ENCODE data around the gene LIPG.
"Not testable (repeated sequence)": the region's sequence is repeated elsewhere in the genome, so short reads cannot be mapped to it uniquely, and the experiment has no call there.

Gene LIPG

GRCh38 chr18:49561289-49562193 lies at the start of gene LIPG:
TSS of gene LIPG (plus strand) at chr18:49562057. CDS start at chr18:49562309, 252 bp downstream.
- no peak for TF ChIP-seq POLR2AphosphoS5 (IDR thresholded peaks at IDR 0.05; ENCODE audit: borderline replicate concordance, low read depth, low read length)
- peak; percentile 81 for TF ChIP-seq EZH2 (IDR thresholded peaks at IDR 0.05)
- TF ChIP-seq FOXP2 (optimal IDR thresholded peaks at IDR 0.05; ENCODE audit: control extremely low read depth, extremely low read length, insufficient read depth): no peak
- DNase-seq (ENCODE audit: low read depth, low spot score): peak; percentile 5
- Histone ChIP-seq H3K4me3 (peak within 1 kb of the TSS; percentile 62), H3K9me3 (ENCODE audit: low read depth, low read length) (no peaks in the 10 kb centered on the region), H3K9ac (ENCODE audit: insufficient read length) (no peak within 1 kb of the TSS), H3K27ac (no peak within 1 kb of the TSS), H3K36me3 (ENCODE audit: insufficient read depth, low read length) (no peaks in the 10 kb centered on the region)

- not testable (repeated sequence) for H3K4me3 ChIP-seq; H3K9ac ChIP-seq (ENCODE audit: insufficient read length); H3K36me3 ChIP-seq (ENCODE audit: insufficient read depth, low read length); DNase-seq (ENCODE audit: low read depth, low spot score); H3K27ac ChIP-seq; H3K9me3 ChIP-seq (ENCODE audit: low read depth, low read length)
Observed at GRCh38 chr18:49512876-49513275, 49.0 kb upstream of the LIPG start.

- Histone ChIP-seq H3K9ac (ENCODE audit: insufficient read length) (no peak overlapping the region), H3K36me3 (ENCODE audit: insufficient read depth, low read length) (no peaks in the 10 kb centered on the region), H3K9me3 (ENCODE audit: low read depth, low read length) (no peaks in the 10 kb centered on the region), H3K27ac (no peak overlapping the region), H3K4me3 (no peak overlapping the region)
- DNase-seq (ENCODE audit: low read depth, low spot score): no peak
- TF ChIP-seq POLR2AphosphoS5 (IDR thresholded peaks at IDR 0.05; ENCODE audit: borderline replicate concordance, low read depth, low read length) (no peak), FOXP2 (optimal IDR thresholded peaks at IDR 0.05; ENCODE audit: control extremely low read depth, extremely low read length, insufficient read depth) (no peak), EZH2 (IDR thresholded peaks at IDR 0.05) (no peak)
Observed at GRCh38 chr18:49514577-49514976, 47.3 kb upstream of the LIPG start.

- not testable (repeated sequence) for H3K9ac ChIP-seq (ENCODE audit: insufficient read length); H3K4me3 ChIP-seq; H3K27ac ChIP-seq; DNase-seq (ENCODE audit: low read depth, low spot score); H3K9me3 ChIP-seq (ENCODE audit: low read depth, low read length); H3K36me3 ChIP-seq (ENCODE audit: insufficient read depth, low read length)
Observed at GRCh38 chr18:49515003-49515402, 46.9 kb upstream of the LIPG start.

- no peak for DNase-seq (ENCODE audit: low read depth, low spot score)
- Histone ChIP-seq H3K9me3 (ENCODE audit: low read depth, low read length) (no peaks in the 10 kb centered on the region), H3K36me3 (ENCODE audit: insufficient read depth, low read length) (no peaks in the 10 kb centered on the region), H3K9ac (ENCODE audit: insufficient read length) (no peak overlapping the region), H3K4me3 (no peak overlapping the region), H3K27ac (no peak overlapping the region)
- TF ChIP-seq FOXP2 (optimal IDR thresholded peaks at IDR 0.05; ENCODE audit: control extremely low read depth, extremely low read length, insufficient read depth) (no peak), EZH2 (IDR thresholded peaks at IDR 0.05) (no peak), POLR2AphosphoS5 (IDR thresholded peaks at IDR 0.05; ENCODE audit: borderline replicate concordance, low read depth, low read length) (no peak)
Observed at GRCh38 chr18:49515516-49515915, 46.3 kb upstream of the LIPG start.

- no peak overlapping the region for H3K27ac ChIP-seq
Observed at GRCh38 chr18:49517483-49517882, 44.4 kb upstream of the LIPG start.

GRCh38 chr18:49519101-49519971 lies 42.5 kb upstream of the LIPG start:
- DNase-seq (ENCODE audit: low read depth, low spot score): no peak

More at GRCh38 chr18:49517483-49517882, 44.4 kb upstream of the LIPG start:
- no peak overlapping the region for H3K9ac ChIP-seq (ENCODE audit: insufficient read length)
- no peak for DNase-seq (ENCODE audit: low read depth, low spot score)
- TF ChIP-seq POLR2AphosphoS5 (IDR thresholded peaks at IDR 0.05; ENCODE audit: borderline replicate concordance, low read depth, low read length) (no peak), EZH2 (IDR thresholded peaks at IDR 0.05) (no peak), FOXP2 (optimal IDR thresholded peaks at IDR 0.05; ENCODE audit: control extremely low read depth, extremely low read length, insufficient read depth) (no peak)
- H3K9me3 ChIP-seq (ENCODE audit: low read depth, low read length): no peaks in the 10 kb centered on the region
- no peaks in the 10 kb centered on the region for H3K36me3 ChIP-seq (ENCODE audit: insufficient read depth, low read length)
- no peak overlapping the region for H3K4me3 ChIP-seq

GRCh38 chr18:49520661-49521145 lies 41.2 kb upstream of the LIPG start:
- H3K9me3 ChIP-seq (ENCODE audit: low read depth, low read length): no peaks in the 10 kb centered on the region
- TF ChIP-seq FOXP2 (optimal IDR thresholded peaks at IDR 0.05; ENCODE audit: control extremely low read depth, extremely low read length, insufficient read depth) (no peak), EZH2 (IDR thresholded peaks at IDR 0.05) (no peak), POLR2AphosphoS5 (IDR thresholded peaks at IDR 0.05; ENCODE audit: borderline replicate concordance, low read depth, low read length) (no peak)
- no peak overlapping the region for H3K4me3 ChIP-seq
- DNase-seq (ENCODE audit: low read depth, low spot score): no peak
- H3K9ac ChIP-seq (ENCODE audit: insufficient read length): no peak overlapping the region
- no peak overlapping the region for H3K27ac ChIP-seq
- H3K36me3 ChIP-seq (ENCODE audit: insufficient read depth, low read length): no peaks in the 10 kb centered on the region

More at GRCh38 chr18:49519101-49519971, 42.5 kb upstream of the LIPG start:
- no peak for TF ChIP-seq POLR2AphosphoS5 (IDR thresholded peaks at IDR 0.05; ENCODE audit: borderline replicate concordance, low read depth, low read length)
- TF ChIP-seq FOXP2 (optimal IDR thresholded peaks at IDR 0.05; ENCODE audit: control extremely low read depth, extremely low read length, insufficient read depth): no peak
- TF ChIP-seq EZH2 (IDR thresholded peaks at IDR 0.05): no peak
- Histone ChIP-seq H3K4me3 (no peak overlapping the region), H3K9ac (ENCODE audit: insufficient read length) (no peak overlapping the region), H3K9me3 (ENCODE audit: low read depth, low read length) (no peaks in the 10 kb centered on the region), H3K27ac (no peak overlapping the region), H3K36me3 (ENCODE audit: insufficient read depth, low read length) (no peaks in the 10 kb centered on the region)
